GM13977 (cell line): ENCODE measurements around the gene TJAP1.

Experiments used
- DNase-seq: peaks from one replicate; pipeline ENCODE4 v3.0.0; 2012; ENCODE audit warnings: low spot score
- CTCF ChIP-seq: IDR thresholded peaks from 2 replicates; pipeline ENCODE4 v1.5.1; 2012; ENCODE audit warnings: mild to moderate bottlenecking, control low read depth; ENCODE audit not compliant: insufficient read depth; ENCODE audit errors: extremely low read depth, missing control alignments
- in situ Hi-C: fragments of 300-500 bp; cut with MboI; formaldehyde crosslinking; loops from one replicate; pipeline ENCODE4 v1.12.0; 2022; ENCODE audit warnings: low sequenced_read_pairs, low pct_unique_long_range_greater_than_20kb, mixed read lengths, inconsistent platforms; ENCODE audit not compliant: unreplicated experiment

TJAP1 gene

GRCh38 chr6:43477235-43478007 lies at the start of gene TJAP1:
Gene TJAP1, plus strand, starts transcription at chr6:43477570. Its CDS starts 21,432 bp downstream, at chr6:43499002.
- in situ Hi-C loops, result no loop called here
- DNase-seq, result peak; percentile 93
- TF ChIP-seq CTCF, result no peak

GRCh38 chr6:43428112-43428570 lies 49.2 kb upstream of the TJAP1 start:
- TF ChIP-seq CTCF, result no peak
- DNase-seq, result no peak
- in situ Hi-C loops, result no loop called here

- in situ Hi-C loops, result no loop called here
- no peak for DNase-seq
These were observed 48.5 kb upstream of the TJAP1 start for GRCh38 chr6:43428874-43429273.

GRCh38 chr6:43432009-43432945 lies 45.1 kb upstream of the TJAP1 start:
- no peak for TF ChIP-seq CTCF
- in situ Hi-C loops, result no loop called here
- DNase-seq, result no peak

More at GRCh38 chr6:43428874-43429273, 48.5 kb upstream of the TJAP1 start:
- TF ChIP-seq CTCF, result no peak

- no peak for TF ChIP-seq CTCF
- no peak for DNase-seq
- in situ Hi-C loops, result no loop called here
These were observed 44.2 kb upstream of the TJAP1 start for GRCh38 chr6:43433148-43433547.

- DNase-seq, result no peak
- no peak for TF ChIP-seq CTCF
- in situ Hi-C loops, result no loop called here
These were observed 43.1 kb upstream of the TJAP1 start for GRCh38 chr6:43434001-43434840.
